HG02973 (cell line): ENCODE data around the gene SLC19A1.

ENCODE experiments used
- ATAC-seq: cut with Tn5 transposase; IDR thresholded peaks from one replicate; pipeline ENCODE4 v1.9.1; 2021; ENCODE audit warnings: moderate library complexity; ENCODE audit not compliant: unreplicated experiment

SLC19A1 gene

GRCh38 chr21:45559216-45560105 is 17.2 kb upstream of the SLC19A1 start:
- no peak for ATAC-seq

DNA sequence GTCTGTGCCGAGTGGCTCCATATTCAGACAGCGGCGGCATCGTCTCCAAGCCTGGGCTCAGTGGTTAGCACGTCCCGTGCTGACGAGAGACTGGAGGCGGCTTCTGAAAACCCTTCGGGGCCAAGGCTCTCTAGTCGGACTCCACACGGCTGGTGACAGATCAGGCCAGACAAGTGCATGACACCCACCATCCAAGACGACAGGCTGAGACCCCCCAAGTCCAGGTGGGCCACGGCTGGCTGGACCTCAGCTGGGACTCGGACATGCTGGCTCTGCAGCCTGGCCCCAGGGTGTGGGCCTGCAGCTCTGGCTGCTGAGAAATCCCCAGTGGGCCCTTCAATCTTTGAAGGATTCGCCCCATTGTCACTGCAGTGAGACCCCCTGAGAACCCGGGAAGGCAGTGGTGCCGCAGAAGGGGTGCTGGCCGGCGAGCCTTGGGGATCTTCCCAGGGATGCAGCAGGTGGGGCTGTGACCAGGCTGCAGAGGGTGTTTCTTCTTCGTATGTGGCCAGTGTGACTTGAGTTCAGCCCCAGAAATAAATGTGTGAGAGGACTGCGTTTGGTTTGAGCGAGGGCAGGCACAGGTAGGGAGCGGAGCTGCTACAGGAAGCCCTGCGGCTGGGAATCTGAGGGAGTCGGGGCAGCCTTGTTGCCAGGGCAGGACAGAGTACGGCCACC is 15.9 kb upstream of the SLC19A1 start:
- ATAC-seq: no peak

DNA sequence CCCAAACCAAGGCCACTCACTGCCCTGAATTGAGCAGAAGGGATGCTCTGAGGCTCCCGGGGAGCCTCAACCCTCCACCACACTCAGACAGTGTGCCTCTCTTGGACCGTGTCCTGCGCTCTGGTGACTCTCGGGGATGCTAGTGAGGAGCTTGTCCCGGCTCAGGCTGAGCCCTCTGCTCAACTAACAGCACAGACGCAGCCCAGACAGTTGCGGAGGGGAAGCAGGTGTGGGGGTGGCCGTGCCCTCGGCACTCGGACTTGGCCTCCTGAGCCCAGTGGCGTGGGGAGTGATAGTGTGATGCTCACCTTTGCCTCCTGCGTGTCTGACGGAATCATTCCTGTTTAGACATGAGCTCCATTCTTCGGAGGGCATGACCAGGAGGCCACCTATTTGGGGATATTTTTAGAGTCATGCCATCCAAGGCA is 15.4 kb upstream of the SLC19A1 start:
- no peak for ATAC-seq

DNA sequence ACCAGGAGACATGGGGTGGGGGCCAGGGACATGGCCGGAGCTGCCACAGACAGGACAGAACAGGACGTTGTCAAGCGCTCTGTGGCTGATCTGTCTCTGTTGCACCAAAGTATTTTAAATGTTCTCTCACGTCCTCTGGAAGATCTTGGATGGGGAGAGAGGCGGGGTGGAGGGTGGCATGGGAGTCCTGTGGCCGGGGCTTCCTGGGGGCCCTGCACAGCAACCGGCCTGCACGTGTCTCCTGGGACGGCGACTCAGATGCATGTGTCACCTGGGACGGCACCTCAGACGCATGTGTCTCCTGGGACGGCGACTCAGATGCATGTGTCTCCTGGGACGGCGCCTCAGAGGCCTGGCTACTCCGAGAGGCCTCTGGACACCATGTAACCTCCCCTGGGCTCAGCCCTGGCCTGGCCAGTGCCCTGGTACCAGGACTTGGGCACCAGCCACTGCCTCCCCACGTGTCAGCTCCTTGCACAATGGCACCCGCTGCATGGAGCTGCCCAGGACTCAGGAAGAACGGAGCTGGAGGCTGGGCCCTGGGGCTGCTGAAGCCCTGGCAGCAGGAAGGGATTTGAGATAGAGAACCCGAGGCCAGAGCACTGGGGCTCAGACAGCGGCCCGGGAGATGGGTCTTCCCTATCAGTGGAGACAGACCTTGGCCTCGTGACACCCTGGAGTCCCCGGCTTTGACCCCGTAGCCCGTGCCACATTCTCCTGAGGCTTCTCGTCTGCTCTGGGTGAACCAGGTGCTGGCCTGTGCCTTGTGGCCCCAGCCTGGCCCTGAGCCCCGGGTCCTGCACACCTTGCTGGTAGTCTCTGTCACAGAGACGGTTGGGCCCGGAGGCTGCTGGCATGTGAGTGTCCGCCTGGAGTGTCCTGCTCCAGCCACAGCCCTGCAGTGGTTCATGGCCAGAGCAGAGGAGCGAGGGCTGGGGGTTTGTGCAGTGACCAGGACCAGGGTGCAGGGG is 14.7 kb upstream of the SLC19A1 start:
- no peak for ATAC-seq

DNA sequence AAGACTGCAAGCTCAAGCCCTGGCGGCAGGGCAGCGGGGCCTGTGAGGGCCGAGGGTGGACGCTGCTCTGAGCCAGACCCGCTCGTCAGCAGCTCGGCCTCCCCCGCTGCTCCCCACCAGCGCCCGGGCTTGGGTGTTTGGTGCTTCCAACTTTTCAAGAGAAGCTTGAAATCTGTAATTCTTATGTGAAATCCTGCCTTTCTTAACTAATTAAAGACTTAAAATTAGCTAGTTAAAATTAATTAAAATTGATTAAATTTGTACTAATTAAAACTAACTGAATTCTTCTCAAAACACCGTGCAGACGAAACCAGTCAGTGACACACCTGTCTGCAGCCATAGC is 14.0 kb upstream of the SLC19A1 start:
- ATAC-seq: no peak

DNA sequence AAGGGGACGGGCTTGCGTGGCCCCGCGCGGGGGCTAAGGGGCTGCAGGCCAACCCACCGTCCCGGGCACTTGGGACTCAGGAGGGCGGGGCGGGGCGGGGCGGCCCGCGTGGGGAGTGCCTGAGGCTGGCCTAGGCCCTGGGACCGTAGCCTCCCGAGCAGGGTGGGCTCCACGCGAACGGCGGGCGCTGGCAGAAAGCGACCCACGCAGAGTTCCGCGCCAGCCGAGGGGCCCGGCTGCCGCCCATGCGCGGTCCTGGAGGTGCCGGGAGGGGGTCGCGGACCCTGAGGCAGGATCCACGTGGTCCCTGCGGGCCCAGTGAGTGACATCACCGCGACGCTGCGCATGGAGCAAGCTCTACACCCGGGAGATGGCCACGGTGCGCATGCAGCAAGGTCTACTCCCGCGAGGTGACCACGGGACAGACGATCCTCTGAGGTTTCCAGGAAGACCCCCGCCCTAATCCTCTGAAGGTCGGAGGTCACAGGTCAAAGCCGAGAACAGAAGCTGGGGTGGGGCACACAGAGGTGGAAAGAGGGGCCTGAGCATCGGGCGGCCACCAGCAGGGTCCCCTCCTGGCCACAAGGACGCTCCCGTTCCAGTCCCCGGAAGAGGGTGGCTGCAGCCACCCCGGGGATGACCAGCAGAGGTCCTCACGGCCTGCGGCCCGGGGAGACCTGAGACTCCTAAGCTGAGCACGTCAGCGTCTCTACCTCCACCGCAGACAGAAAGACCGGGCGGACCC is 13.5 kb upstream of the SLC19A1 start:
- no peak for ATAC-seq

- ATAC-seq: no peak
Measured at GRCh38 chr21:45555251-45555556, 13.0 kb upstream of the SLC19A1 start.

- peak; percentile 46 for ATAC-seq
Measured at GRCh38 chr21:45554477-45555175, 12.4 kb upstream of the SLC19A1 start.

GRCh38 chr21:45552696-45553391 is 10.6 kb upstream of the SLC19A1 start:
- no peak for ATAC-seq

DNA sequence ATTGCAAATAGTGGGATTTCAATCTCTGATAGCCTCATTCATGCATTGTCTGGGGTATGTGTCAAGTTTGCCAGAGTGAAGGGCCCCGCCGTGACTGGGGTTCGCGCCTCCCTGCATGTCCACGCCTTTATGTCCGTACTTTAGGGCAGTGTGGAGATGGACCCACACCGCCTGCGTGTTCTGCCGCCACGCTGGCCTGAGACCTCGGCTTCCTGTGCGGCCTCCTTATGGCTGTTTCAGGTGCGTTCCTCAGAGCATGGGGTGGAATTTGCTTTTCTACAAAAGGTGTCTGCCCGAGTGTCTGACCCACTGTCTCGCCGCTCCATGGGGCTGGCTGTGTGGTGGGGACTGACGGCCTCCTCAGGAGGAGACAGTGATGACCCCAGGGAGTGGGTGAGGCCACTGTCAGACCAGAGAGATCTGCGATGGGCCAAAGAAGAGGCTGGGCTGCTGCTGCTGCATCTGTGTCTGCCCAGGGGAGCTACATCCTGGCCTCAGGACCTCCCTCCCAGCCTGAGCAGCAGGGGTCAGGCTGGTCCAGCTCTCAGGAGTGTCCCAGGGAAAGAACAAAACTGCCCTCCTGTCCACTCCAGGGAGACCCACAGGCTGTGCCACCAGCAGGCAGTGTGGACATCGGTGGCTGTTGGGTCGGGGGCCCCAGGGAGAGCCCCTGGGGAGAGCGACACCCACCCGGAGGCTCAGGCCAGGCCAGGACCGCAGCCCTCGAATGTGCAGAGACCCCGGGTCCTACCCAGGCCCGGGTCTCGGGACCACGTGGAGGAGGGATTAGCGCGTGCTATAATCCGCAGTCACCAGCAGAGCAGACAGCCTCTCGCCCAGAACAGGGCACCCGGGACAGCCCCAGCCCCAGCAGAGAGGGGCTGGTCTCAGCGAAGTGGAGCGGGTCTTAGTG is 9.8 kb upstream of the SLC19A1 start:
- ATAC-seq: no peak

GRCh38 chr21:45551316-45551715 is 9.1 kb upstream of the SLC19A1 start:
- no peak for ATAC-seq

DNA sequence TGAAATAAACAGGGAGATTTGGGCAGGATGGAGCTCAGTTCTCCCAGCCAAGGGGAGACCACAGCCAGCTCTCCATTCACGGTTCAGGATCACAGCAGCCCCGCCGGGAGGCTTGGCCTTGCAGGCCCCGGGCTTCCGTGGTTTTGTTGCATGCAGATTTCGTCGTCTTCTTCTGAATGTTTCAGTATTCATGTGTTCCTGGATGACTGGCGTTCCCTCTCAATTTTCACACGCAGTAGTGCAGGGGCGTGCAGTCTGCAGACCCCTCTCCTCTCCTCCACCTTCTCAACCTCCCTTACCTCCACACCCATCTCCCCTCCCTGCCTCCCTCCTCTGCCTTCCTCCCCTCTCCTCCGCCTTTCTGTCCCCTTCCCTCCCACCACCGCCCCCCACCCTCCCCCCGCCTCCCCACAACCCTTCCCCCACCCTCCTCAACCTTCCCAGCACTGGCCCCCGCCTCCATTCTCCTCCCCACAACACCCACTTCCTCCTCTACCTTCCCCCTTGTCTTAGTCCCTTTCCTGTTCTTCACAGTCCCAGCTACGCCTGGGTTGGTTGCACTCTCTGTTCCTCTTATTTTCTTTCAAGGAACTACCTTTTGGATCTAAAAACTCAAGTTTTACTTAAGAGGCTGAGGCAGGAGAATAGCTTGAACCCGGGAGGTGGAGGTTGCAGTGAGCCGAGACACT is 8.4 kb upstream of the SLC19A1 start:
- ATAC-seq: no peak

DNA sequence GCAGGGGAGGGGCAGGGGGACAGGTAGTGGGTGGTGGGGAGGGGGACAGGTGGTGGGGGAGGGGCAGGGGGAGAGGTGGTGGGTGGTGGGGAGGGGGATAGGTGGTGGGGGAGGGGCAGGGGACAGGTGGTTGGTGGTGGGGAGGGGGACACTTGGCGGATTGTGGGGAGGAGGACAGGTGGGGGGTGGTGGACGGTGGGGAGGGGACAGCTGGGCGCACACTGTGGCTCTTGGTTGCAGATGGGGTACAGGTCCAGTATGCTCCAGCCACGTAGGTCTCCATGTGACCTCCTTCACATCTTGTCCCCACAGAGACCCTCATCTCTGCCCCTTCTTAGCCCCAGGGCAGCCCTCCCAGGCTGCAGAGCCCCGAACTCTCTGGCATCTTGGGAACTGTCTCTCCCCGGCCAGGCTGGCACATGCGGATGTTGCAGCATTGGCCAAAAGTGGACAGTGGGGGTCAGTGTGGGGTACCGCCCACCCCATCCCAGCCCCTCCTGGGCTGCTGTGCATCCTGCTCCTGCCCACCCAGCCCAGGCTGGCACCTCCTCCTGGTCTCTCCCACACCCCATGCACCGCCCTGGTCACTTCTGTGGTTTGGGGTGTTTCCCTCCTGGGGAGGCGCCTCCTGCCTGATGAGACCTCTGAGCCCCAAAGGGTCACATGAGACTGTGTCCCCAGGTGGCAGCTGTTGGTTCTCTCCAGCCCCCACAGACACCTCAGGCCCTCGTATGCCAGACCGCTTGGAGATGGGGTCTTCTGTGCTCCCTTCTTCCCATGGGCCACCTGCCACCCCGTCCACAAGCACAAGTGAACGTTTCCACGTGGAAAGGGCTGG is 7.6 kb upstream of the SLC19A1 start:
- ATAC-seq: no peak

DNA sequence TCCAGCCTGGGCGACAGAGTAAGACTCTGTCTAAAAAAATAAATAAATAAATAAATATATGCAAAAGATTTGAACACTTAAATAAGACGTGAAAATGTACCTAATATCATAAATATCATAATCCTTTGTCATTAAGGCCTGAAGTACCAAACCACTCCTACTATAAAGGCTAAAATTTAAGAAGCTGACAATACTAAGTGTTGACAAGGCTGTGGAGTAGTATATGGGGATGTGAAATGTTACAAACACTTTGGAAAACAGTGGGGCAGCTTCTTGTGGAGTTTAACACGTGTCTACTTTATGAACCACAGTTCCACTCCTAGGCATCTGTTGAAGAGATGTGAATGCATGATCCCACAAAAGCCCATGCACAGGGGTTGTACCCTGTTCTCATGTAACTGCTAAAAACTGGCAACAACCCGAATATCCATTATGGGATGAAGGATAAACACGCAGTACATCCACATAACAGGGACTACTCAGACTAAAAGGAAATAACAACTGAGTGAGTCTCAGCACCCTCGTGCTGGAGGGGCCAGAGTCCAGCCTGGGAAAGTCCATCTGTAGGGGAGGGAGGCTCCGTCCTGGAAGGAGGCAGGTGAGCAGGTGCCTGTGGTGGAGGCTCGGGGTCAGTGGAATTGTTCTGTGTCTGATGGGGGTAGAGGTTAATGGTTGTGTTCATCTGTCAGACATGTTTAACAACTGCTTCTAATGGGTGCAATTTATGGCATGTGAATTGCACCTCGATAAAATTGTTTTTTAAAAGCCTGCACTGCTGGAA is 6.7 kb upstream of the SLC19A1 start:
- ATAC-seq: no peak

GRCh38 chr21:45547545-45547900 is 5.3 kb upstream of the SLC19A1 start:
- ATAC-seq: no peak
